Activated CD4-positive, alpha-beta T cell treated with anti-CD3 and anti-CD28 coated beads, Interleukin-2, Interleukin-6, amounts not matched to agents 100 ng/mL and 50 ng/mL, durations not matched to agents 16 hours and 8 hours (primary cell): ENCODE results near the gene KLHL6.
A peak's percentile ranks its signal among the peaks of the same experiment; 100 is the strongest.
"Not testable (repeated sequence)": the region's sequence is repeated elsewhere in the genome, so short reads cannot be mapped to it uniquely, and the experiment has no call there.

Experiments used
- DNase-seq: peaks from one replicate; pipeline ENCODE4 v3.0.0-alpha.2; 2020

The KLHL6 gene

DNA sequence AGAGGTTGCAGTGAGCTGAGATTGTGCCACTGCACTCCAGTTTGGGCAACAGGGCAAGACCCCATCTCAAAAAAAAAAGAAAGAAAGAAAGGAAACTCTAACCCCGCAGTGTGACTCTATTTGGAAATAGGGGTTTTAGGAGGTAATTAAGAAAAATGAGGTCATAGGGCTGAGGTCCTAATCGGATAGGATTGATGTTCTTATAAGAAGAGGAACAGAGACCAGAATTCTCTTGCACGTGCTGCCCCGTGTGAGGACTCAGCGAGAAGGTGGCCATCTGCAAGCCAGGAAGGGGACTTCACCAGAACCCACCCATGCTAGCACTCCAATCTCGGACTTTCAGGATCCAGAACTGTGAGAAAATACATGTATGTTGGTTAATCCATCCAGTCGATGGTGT is 25.8 kb downstream of the KLHL6 start:
- DNase-seq: no peak

DNA sequence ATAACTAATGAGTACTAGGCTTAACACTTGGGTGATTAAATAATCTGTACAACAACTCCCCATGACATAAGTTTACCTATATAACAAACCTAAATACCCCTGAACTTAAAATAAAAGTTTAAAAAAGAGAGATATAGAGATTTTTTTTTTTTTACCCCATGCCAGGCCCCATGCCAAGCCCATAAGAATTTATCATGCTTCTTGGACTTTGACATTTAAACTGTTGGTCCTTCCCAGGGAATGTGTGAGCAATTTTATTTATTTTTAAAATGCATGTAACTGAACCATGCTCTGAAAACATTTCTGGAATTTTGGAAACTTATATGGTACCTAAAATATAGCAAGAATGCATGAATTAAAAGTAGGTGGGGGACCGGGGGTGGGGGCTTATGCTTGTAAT is 26.3 kb downstream of the KLHL6 start:
- DNase-seq: no peak

DNA sequence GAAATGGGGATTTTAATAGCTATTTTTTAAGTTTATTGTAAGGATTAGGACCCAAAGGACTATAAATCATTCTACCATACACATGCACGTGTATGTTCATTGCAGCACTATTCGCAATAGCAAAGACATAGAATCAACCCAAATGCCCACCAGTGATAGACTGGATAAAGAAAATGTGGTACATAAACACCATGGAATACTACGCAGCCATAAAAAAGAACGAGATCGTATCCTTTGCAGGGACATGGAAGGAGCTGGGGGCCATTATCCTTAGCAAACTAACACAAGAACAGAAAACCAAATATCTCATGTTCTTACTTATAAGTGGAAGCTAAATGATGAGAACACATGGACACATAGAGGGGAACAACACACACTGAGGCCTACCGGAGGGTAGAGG is 26.7 kb downstream of the KLHL6 start:
- not testable (repeated sequence) for DNase-seq

DNA sequence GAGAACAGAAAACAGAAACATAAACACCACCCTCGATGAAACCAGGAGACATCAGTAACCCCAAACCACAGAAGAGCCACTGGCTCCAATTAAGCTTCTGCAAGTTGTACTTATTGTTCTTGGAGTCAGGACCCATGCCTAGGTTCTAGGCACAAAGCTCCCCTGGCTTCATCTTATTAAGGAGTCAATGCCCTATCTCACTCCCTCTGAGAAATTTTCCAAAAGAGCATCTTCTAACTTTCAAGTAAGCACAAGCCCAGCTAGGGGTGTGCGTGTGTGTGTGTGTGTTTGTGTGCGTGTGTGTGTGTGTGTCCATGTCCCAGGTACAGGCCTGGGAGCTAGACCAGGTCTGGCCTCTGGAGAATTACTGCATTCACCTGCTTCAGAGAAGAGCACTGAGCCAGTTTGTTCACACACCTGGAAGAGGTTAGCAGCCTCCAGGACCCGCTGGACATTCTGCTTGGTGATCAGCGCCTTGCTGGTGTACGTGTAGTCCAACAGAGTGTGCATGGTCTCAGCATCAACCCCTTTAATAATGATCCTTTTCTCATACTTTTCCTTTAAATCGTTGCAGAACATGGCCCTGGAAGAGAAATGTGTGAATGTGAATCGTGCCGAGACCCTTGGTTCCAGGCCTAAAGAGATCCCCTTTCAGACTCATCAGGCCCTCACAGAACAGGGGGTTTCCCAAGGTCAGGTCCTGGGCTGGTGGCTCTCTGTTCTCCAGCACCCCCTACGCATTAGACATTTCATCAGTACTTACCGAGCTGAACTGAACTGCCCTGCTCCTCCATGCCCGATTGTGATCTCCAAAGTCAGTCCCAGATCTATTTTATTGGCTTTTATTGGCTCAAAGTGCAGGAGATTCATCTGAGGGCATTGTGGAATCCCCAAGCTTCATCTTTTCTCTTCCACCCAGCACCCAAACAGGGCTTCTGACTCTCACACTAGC is 27.8 kb downstream of the KLHL6 start:
- DNase-seq: peak; percentile 45

DNA sequence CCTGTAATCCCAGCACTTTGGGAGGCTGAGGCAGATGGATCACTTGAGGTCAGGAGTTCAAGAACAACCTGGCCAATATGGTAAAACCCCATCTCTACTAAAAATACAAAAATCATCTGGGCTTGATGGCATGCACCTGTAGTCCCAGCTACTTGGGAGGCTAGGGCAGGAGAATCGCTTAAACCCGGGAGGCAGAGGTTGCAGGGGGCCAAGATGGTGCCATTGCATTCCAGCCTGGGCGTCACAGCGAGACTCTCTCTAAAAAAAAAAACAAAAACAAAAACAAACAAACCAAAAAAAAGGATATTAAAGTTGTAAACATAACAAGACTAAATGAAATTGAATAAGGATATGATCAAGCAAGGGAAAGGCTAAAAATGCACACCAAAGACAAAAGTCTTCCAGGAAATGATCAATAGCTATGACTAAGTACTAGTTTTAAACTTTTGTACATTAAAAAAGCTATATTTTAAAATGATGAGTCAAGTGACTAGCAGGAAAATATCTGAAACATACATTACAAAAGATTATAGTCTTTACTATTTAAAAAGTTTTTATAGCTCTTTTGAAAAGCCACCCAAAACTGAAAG is 28.6 kb downstream of the KLHL6 start:
- peak; percentile 11 for DNase-seq

DNA sequence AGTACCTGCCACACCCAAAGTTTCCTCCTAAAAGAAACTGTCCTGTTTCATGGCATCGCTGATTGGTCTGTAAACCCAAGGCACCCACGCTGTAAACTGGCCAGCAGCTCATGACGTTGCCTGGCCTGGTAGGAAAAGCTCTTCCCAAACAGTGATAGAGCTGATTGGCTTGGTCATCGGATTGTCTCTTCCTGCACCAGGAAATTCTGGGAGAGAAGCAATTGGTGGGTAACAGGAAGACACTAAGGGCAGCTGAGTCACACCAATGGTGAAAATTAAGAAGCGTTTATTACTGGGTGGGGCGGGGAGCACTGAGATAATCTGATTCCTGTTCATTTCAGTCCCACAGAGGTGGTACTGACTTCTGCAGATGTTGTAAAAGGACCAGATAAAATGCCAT is 31.0 kb downstream of the KLHL6 start:
- DNase-seq: no peak

DNA sequence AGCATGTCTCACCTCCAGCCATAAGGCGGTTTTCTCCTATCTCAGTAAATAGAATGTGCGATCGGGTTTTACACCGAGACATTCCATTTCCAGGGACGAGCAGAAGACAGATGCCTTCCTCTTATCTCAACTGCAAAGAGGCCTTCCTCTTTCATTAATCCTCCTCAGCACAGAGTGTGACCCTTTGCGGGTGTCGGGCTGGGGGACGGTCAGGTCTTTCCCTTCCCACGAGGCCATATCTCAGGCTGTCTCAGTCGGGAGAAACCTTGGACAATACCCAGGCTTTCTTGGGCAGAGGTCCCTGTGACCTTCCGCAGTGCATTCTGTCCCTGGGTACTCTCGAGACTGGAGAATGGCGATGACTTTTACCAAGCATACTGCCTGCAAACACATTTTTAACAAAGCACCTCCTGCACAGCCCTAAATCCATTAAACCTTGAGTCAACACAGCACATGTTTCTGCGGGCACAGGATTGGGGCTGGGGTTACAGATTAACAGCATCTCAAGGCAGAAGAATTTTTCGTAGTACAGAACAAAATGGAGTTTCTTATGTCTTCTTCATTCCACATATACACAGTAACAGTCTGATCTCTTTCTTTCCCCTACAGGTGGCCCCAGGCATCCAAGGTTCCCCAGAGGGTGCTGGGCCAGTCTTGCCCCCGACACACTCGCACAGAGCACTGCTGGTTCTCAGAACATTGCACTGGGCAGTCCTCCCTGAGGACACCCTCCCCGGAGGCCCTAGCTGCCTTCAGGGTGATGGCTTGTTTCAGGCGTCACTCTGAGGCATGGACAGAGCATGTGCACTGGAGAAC is 34.6 kb downstream of the KLHL6 start:
- not testable (repeated sequence) for DNase-seq

DNA sequence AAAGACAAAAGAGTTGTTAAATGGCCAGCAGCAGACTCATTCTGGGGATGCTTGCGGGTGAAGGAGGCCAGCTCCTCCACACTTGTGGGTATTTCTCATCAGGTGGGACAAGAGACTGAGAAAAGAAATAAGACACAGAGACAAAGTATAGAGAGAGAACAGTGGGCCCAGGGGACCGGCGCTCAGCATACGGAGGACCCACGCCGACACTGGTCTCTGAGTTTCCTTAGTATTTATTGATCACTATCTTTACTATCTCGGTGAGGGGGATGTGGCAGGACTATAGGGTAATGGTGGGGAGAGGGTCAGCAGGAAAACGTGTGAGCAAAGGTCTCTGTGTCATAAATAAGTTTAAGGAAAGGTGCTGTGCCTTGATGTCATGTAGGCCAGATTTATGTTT is 35.2 kb downstream of the KLHL6 start:
- DNase-seq: not testable (repeated sequence)

DNA sequence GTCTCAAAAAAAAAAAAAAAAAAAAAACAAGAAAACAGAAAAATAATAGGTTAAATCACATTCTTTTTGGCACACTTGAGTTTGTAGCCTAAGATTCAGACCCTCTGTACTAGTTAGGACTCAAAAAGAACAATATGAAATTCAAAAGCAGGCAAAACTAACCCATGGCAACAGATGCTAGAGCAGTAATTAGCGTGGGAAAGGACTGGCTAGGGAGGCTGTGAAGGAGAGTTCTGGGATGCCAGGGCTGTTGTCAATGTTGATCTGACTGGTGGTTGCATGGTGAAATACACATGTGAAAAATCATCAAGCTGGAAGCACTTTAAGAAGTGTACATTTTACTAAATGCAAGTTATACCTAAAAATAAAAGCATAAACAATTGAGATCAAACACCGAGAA is 35.6 kb downstream of the KLHL6 start:
- DNase-seq: no peak

DNA sequence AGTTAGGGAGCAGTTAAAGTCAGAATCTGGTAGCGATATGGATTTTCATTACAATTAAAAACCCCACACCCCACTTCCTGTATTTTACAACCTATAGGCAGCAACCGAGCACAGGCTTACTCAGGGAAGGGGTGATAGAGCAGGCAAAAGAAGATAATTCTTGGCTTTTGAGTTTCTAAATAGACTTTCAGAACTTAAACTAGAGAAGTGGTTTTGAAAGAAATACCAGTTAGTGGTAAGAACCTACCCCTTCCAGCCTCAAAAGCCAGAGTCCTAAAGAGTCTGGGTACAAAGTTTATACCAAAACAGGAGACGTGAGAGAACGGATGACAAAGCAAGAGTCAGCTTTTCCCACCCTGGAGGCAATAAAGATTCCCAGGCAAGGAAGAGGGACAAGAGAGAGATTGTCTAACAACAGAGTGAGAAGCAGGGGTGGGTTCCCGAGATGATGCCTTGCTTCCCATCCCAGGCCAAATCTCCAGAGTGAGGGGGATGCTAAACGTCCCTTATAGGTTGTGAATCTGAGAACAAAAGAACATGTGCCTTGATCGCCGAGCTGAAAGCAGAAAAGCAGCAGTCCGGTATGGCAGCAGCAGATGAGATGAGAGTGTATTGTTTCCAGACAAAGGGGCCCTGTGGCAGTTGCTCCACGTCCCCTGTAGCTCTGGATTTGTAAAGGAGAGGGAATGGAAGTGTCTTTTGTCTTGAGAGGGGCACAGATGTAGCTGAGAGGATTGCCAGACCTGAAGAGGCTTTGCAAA is 36.8 kb downstream of the KLHL6 start:
- no peak for DNase-seq

DNA sequence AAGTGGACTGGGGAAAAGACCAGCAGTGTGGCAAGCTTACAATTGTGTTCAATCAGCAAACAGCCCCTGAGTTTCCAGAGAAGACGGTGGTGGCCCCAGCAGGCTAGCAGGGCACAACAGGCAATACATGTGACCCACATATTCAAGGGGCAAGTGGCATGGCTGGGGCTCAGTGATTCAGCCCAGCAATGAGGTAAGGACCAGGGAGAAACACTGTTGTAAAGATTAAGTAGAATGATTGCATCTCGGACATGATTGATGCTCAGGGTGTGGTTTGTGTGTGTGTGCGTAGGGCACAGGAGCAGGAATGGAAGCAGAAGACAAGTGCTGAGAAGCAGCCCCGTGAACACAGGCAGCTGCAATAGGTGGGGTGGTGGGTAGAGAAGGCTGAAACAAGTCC is 37.9 kb downstream of the KLHL6 start:
- DNase-seq: no peak

DNA sequence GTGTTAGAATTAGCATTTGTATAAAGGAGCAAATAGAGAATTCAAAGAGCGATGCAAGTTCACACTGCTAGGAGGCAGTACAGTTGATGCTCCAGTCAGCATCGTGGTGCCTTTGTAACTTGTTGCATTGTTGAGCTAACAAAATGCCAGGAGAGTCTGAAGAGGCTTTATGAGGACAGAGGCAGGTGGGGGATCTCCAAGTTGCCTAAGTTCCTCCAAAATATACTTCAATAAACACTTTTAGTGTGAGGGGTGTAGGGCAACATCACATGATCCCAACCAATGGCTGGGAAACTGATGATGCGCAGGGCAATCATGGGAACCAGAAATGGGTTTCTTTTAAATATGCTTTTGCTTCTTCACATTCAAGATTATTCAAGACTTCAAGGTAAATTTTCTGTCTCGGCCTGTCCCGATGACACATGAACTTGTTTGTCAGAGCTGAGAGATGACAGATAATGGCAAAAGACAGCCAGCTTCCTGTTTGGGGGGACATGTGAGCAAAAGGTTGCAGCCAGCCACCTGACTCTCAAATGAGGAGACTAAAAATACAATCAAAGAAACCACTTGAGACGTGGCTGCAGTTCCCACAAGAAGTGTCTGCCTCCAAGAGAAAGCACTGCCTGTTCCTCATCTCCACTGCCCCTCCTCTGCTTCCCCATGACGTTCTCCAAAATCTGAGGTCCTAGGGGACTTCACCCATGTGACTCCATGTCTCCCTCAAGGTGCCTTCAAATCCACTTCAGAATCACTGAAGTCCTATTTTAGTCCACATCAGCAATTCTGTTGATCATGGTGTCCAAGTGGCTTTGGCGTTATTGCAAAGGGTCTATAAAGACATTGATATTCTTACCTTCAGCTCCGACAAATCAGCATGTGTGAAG is 39.3 kb downstream of the KLHL6 start:
- DNase-seq: peak; percentile 45

DNA sequence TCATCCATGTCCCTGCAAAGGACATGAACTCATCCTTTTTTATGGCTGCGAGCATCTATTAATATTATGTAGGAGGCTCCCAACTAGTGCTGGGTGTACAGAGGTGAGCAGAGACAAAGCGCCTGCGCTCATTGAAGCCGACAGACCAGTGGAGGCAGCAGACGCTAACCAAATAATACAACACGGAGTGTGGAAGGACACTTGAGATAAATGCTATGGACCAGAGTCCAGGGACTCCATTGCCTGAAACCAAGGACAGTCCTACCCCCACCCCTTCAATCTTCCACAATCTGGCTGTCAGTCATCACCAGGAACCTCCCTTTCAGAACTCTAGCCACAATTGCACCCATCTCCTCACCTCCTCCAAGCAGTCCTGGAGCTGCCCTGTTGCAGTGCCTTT is 41.5 kb downstream of the KLHL6 start:
- DNase-seq: no peak

DNA sequence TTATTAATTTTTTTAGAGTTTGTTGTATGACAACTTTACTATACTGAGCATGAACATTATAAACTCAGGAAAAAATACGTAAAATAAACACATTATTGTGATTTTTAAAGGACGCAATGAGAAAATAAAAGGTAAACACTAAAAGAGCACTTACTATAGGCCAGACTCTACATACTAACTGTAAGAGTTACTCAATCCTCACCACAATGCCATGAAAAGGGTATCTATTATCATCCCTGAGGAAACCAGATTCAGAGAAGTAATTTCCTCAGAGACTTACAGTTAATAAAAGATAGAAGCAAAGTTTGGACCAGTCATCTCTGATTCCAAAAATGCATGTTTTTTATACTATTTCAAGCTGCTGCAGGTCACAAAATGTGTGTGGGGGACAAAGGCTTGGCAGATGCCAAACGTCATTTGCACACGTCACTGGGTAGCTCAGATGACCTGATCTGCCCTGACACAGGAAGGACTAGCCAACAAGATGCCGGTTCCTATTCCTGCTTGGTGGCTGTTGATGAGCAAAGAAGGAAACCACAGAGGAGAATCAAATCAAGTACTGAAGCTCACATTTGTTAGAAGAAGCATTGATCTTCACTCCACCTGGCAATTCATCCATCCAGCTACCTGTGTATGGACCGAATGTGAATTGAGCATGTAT is 42.3 kb downstream of the KLHL6 start:
- peak; percentile 62 for DNase-seq

DNA sequence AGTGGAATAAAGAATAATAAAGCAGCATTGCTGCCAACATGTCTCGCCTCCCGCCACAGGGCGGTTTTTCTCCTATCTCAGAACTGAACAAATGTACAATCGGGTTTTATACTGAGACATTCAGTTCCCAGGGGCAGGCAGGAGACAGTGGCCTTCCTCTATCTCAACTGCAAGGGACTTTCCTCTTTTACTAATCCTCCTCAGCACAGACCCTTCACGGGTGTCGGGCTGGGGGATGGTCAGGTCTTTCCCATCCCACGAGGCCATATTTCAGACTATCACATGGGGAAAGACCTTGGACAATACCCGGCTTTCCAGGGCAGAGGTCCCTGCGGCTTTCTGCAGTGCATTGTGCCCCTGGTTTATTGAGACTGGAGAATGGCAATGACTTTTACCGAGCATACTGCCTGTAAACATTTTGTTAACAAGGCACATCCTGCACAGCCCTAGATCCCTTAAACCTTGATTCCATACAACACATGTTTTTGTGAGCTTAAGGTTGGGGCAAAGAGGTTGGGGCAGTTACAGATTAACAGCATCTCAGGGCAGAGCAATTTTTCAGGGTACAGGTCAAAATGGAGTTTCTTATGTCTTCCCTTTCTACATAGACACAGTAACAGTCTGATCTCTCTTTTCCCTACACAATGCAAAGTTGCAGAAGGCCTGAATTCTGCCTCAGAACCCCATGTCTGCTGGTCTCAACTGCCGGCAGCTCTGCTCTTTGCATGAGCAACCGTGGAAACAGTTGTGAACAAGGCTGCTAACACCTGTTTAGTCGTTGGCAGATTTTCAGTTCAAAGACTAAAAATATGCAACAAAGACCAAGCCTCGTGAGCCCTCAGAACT is 44.0 kb downstream of the KLHL6 start:
- not testable (repeated sequence) for DNase-seq

DNA sequence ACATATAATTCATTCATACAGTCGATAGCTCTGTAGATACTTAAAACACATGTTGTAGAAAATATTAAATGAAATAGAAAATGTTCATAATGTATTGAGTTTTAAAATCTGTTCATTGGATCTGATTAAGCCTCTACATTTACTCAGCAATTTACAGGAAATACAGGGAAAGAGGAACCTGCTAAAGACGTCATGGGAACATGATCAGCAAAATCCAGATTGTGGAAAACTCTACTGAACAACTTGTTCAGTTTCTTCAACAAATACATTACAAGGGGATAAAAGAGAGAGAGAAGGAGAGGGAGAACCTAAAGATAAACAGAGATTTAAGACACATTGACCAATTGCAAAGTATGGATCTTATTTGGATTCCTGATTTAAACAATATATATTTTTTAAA is 46.7 kb downstream of the KLHL6 start:
- DNase-seq: no peak

DNA sequence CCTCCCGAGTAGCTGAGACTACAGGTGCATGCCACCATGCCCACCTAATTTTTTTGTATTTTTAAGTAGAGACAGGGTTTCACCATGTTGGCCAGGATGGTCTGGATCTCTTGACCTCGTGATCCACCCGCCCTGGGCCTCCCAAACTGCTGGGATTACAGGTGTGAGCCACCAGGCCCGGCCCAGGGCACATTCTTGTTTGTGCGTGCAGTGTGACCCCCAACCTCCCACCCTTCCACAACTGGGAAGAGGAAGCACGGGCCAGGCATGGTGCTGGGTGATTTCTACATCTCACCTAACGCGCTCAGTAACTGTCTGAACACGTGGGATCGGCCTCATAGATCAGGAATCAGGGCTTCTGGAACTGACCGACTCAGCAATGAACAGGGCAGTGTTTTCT is 48.0 kb downstream of the KLHL6 start:
- no peak for DNase-seq

DNA sequence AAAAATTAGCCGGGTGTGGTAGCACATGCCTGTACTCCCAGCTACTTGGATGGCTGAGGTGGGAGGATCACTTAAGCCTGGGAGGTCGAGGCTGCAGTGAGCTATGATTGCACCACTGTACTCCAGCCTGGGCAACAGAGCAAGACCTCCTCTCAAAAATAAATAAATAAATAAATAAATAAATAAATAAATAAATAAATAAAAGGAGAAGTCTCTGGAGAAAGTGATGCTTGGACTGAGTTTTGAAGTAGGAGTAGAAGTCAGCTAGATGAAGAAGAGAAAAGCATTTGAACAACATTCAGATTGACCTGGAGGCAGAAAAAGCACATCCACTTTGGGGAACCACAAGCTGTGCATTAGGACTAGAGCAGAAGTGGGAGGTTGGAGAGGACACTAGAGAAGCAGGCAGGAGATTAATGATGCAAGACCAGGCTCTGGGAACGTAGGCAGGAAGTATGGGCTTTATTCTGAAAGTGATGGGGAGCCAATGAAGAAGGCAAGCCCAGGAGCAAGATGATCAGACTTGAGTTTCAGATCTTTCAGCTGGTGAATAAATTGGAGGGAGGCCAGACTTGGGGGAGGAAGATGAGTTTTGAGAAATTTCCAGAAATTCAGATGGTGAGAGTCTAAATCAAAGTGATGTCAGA is 48.7 kb downstream of the KLHL6 start:
- DNase-seq: no peak

DNA sequence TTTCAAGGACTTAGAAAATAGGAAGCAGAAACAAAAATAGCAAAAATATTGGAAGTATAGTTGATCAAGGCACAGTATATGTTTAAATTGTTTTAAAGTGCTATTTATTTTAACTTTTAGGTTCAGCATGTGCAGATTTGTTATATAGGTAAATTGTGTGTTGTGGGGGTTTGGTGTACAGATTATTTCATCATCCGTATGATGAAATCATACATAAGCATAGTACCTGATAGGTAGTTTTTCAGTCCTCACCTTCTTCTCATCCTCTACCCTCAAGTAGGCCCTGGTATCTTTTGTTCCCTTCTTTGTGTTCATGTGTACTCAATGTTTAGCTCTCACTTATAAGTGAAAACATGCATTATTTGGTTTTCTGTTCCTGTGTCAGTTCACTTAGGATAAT is 50.9 kb downstream of the KLHL6 start:
- no peak for DNase-seq

DNA sequence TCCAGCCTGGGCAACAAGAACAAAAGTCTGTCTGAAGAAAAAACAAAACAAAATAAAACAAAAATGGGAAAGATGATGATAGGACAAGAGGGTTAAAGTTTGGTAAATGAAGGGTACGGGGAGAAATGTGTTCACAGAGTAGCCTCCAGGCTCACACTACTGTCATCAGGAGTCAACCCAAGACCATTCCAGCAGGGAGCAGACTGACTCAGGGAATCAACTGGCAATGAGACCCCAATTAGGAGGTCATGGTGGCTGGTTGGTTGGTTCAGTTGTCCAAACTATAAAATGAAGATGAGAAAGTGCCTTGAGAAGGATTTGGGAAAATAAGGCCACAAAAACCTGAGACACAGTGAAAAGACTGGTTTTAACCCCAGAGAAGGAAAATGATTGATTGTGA is 51.8 kb downstream of the KLHL6 start:
- DNase-seq: no peak
